GM12875 (cell line): ENCODE results near the gene PRSS37.
"Not testable (repeated sequence)": the region's sequence is repeated elsewhere in the genome, so short reads cannot be mapped to it uniquely, and the experiment has no call there.

Source experiments
- H3K4me3 ChIP-seq: one replicate; pipeline ENCODE4 v1.5.1; 2011; ENCODE audit warnings: low read depth, low read length, control low read depth
- TF ChIP-seq, protein P1 (sequence below): IDR thresholded peaks from 2 replicates; pipeline ENCODE4 v1.5.1; 2011; ENCODE audit warnings: low read depth, mild to moderate bottlenecking, control low read depth, inconsistent platforms, low read length, moderate library complexity, borderline replicate concordance; ENCODE audit not compliant: insufficient read depth

Gene PRSS37

DNA sequence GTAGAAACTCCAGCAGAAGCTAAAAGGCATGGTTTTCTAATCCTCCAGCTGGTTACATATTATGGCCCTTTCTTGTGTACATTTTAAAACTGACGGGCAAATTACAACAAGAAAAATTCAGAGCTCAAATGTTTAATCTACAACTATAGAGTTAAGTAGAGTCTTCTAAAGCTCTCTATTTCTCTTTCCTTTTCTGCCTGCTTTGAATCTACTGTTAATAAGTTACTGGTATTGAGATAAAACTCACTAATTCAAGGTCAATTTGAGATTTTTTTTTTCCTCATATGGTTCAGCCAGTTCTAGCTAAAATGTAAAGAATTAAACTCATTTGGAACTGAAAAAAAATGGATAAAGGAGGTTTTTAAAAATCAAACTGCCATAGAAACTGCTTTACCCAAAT, 1.6 kb upstream of the PRSS37 start:
- TF ChIP-seq, protein P1, sequence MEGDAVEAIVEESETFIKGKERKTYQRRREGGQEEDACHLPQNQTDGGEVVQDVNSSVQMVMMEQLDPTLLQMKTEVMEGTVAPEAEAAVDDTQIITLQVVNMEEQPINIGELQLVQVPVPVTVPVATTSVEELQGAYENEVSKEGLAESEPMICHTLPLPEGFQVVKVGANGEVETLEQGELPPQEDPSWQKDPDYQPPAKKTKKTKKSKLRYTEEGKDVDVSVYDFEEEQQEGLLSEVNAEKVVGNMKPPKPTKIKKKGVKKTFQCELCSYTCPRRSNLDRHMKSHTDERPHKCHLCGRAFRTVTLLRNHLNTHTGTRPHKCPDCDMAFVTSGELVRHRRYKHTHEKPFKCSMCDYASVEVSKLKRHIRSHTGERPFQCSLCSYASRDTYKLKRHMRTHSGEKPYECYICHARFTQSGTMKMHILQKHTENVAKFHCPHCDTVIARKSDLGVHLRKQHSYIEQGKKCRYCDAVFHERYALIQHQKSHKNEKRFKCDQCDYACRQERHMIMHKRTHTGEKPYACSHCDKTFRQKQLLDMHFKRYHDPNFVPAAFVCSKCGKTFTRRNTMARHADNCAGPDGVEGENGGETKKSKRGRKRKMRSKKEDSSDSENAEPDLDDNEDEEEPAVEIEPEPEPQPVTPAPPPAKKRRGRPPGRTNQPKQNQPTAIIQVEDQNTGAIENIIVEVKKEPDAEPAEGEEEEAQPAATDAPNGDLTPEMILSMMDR: no peak
- H3K4me3 ChIP-seq: no peak overlapping the region

DNA sequence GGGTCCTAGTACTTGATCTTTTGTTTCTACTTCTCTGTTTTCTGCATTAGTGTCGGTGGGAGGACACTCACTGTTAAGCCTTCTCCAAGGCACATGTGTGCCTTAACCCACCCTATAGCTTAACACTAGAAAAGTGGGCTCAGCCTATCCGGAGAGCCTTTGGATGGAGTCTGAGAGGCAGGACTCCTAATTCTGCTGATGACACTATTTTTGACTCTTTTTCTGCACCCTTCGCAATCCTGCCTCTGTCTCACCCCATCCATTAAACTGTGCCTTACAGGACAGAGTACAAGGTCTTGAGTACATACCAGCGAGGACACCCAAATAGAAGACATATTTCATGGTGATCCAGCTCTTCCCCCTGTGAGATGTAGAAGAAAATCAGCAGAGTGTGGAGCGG, 577 bp downstream of the PRSS37 start:
- TF ChIP-seq, protein P1: no peak
- no peak overlapping the region for H3K4me3 ChIP-seq

DNA sequence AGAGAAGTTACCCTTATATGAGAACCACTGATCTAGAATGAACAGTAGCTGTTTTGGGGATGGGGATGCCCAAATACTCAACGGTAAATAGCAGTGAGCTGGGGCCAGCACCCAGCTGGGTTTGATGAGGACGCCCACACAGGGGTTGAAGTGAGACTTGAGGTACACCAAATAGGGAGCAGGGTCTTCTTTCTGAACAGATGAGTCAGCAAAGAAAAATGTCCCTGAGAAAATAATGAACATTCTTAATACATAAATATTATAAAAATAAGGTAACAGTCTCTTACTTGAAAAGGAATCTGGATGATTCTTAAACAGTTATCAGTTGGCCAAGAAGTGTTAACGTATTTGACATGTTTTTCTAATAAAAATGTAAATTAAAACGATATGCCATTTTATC, 2.0 kb downstream of the PRSS37 start:
- TF ChIP-seq, protein P1: no peak
- no peak overlapping the region for H3K4me3 ChIP-seq

DNA sequence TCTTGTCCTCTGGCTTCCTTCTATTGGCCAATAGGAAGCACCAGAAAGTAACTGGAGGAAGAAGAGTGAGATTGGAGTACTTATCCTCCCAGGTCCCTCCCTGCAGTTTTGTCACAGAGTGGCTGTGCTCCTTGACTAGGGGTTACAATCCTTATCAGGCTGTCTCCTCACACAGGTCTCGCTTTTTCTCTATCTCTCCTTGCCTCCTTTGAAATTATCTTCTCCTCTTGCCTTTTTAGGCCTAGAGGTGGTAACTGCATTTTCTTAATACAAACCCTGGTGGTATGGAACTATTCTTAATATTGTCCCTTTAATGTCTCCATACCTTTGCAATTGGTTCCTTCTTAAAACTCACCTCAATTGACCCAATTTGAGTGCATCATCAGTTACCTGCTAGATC, 2.7 kb downstream of the PRSS37 start:
- TF ChIP-seq, protein P1: no peak
- H3K4me3 ChIP-seq: no peak overlapping the region

DNA sequence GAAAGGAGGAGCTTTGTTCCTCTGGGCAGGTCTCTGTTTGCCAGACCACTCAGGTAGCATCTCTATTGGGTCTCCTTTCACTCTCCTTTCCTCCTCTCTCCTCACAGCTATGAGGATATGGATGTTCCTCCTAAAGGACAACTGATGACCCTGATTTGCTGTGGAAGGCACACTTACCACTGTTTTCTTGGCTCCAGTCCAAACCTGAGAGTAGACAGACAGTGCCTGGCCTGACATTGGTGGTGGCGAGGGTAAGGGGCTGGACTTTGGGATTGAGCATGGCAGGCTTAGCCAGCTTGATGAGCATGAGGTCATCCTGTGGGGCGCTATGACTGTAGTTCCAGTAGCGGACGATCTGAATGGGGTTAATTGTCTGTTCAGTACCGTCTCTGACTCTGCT, 3.6 kb downstream of the PRSS37 start:
- TF ChIP-seq, protein P1: no peak
- no peak overlapping the region for H3K4me3 ChIP-seq

DNA sequence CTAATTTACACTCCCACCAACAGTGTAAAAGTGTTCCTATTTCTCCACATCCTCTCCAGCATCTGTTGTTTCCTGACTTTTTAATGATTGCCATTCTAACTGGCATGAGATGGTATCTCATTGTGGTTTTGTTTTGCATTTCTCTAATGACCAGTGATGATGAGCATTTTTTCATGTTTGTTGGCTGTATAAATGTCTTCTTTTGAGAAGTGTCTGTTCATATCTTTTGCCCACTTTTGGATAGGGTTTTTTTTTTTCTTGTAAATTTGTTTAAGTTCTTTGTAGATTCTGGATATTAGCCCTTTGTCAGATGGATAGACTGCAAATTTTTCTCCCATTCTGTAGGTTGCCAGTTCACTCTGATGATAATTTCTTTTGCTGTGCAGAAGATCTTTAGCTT, 18.9 kb downstream of the PRSS37 start:
- H3K4me3 ChIP-seq: not testable (repeated sequence)

DNA sequence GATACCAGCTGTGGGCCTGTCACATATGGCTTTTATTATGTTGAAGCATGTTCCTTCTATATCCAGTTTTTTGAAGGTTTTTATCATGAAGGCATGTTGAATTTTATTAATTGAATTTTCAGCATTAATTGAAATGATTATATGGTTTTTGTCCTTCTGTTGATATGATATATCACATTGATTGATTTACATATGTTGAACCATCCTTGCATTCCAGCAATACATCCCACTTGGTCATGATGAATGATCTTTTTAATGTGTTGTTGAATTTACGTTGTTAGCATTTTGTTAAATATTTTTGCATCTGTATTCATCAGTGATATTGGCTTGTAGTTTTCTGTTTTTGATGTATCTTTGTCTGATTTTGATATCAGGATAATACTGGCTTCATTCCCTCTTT, 21.2 kb downstream of the PRSS37 start:
- TF ChIP-seq, protein P1: no peak
- no peak overlapping the region for H3K4me3 ChIP-seq

DNA sequence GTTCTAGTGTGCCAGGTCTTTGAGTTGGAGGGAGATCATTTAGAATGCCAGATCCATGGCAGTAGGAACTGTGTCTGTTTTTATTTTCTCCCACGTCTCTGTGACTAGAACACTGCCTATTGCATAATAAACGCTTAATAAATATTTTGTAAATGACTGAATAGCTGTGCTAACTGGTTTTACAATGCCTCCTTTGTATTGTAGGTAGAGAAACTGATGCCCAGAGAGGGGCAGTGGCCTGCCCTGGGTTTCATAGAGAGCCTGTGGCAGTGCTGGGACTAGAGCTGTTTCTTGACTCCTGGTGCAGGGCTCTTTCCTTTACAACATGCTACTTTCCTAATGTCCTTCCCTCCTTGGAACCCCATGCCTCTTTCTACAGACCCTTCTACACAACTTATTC, 48.8 kb downstream of the PRSS37 start:
- TF ChIP-seq, protein P1: no peak
- no peak overlapping the region for H3K4me3 ChIP-seq
